ENCODE results near the gene NLRP6.
A peak's percentile ranks its signal among the peaks of the same experiment; 100 is the strongest.
"Not testable (repeated sequence)": the region's sequence is repeated elsewhere in the genome, so short reads cannot be mapped to it uniquely, and the experiment has no call there.

The NLRP6 gene

GRCh38 chr11:285021-285893, 7.0 kb downstream of the NLRP6 start:
- Histone ChIP-seq H3K4me3 (ENCODE audit: low read length) (no peak overlapping the region), H3K36me3 (ENCODE audit: control insufficient read depth, insufficient read depth, low read length) (no peaks in the 10 kb centered on the region)

GRCh38 chr11:285894-286220, 7.7 kb downstream of the NLRP6 start:
- H4K5ac ChIP-seq (ENCODE audit: low read length) = no peak overlapping the region
- H3K27me3 ChIP-seq (ENCODE audit: insufficient read depth, low read length, poor library complexity) = no peaks in the 10 kb centered on the region
- no peak overlapping the region for H3K4me2 ChIP-seq (ENCODE audit: low read length)
- H2BK15ac ChIP-seq (replicated peaks; ENCODE audit: low read depth) = no peak overlapping the region
- H3K4me1 ChIP-seq (ENCODE audit: control insufficient read depth, low read depth, low read length) = peaks cover 8% of the 10 kb centered on the region
- H3K4me3 ChIP-seq (ENCODE audit: low read length) = no peak overlapping the region
- no peak overlapping the region for H2AK5ac ChIP-seq (ENCODE audit: low read length)
- H3K56ac ChIP-seq (ENCODE audit: low read length) = no peak overlapping the region
- H3K27ac ChIP-seq (ENCODE audit: low read depth, low read length) = no peak overlapping the region
- no peaks in the 10 kb centered on the region for H3K79me2 ChIP-seq (ENCODE audit: control insufficient read depth, insufficient read depth, low read length)
- H2BK120ac ChIP-seq (ENCODE audit: low read depth, low read length) = no peak overlapping the region
- no peak overlapping the region for H3K23ac ChIP-seq (ENCODE audit: low read length)
- H3K18ac ChIP-seq (ENCODE audit: low read length) = no peak overlapping the region
- H4K8ac ChIP-seq (ENCODE audit: low read depth, low read length) = no peak overlapping the region
- no peak for DNase-seq
- WGBS (ENCODE audit: extremely low coverage, insufficient coverage, low lambda C conversion rate) = no CpG with 5 or more reads among the region's 8 CpGs
- no peak overlapping the region for H3K9ac ChIP-seq (ENCODE audit: low read length)
- H3K4ac ChIP-seq (ENCODE audit: low read depth, low read length) = no peak overlapping the region
- no peaks in the 10 kb centered on the region for H3K36me3 ChIP-seq (ENCODE audit: control insufficient read depth, insufficient read depth, low read length)
- no peak overlapping the region for H2BK5ac ChIP-seq (ENCODE audit: low read length)
- peaks cover 1% of the 10 kb centered on the region for H3K79me1 ChIP-seq (ENCODE audit: low read length)

More at GRCh38 chr11:285021-285893, 7.0 kb downstream of the NLRP6 start:
- H3K4ac ChIP-seq (ENCODE audit: low read depth, low read length) = no peak overlapping the region
- no peak overlapping the region for H4K8ac ChIP-seq (ENCODE audit: low read depth, low read length)
- no peak overlapping the region for H3K23ac ChIP-seq (ENCODE audit: low read length)
- H3K56ac ChIP-seq (ENCODE audit: low read length) = no peak overlapping the region
- no peak overlapping the region for H3K4me2 ChIP-seq (ENCODE audit: low read length)
- no peak overlapping the region for H2AK5ac ChIP-seq (ENCODE audit: low read length)
- peaks cover 4% of the 10 kb centered on the region for H3K4me1 ChIP-seq (ENCODE audit: control insufficient read depth, low read depth, low read length)
- H3K9ac ChIP-seq (ENCODE audit: low read length) = no peak overlapping the region
- no peak overlapping the region for H2BK120ac ChIP-seq (ENCODE audit: low read depth, low read length)
- H3K27ac ChIP-seq (ENCODE audit: low read depth, low read length) = no peak overlapping the region
- no peaks in the 10 kb centered on the region for H3K79me1 ChIP-seq (ENCODE audit: low read length)
- no peaks in the 10 kb centered on the region for H3K27me3 ChIP-seq (ENCODE audit: insufficient read depth, low read length, poor library complexity)
- H2BK5ac ChIP-seq (ENCODE audit: low read length) = no peak overlapping the region
- DNase-seq = no peak
- no CpG with 5 or more reads among the region's 29 CpGs for WGBS (ENCODE audit: extremely low coverage, insufficient coverage, low lambda C conversion rate)
- H4K5ac ChIP-seq (ENCODE audit: low read length) = no peak overlapping the region
- H2BK15ac ChIP-seq (replicated peaks; ENCODE audit: low read depth) = no peak overlapping the region
- no peak overlapping the region for H3K18ac ChIP-seq (ENCODE audit: low read length)
- no peaks in the 10 kb centered on the region for H3K79me2 ChIP-seq (ENCODE audit: control insufficient read depth, insufficient read depth, low read length)

- H3K4me1 ChIP-seq (ENCODE audit: control insufficient read depth, low read depth, low read length) = peaks cover 12% of the 10 kb centered on the region
- not testable (repeated sequence) for H4K5ac ChIP-seq (ENCODE audit: low read length); H3K79me2 ChIP-seq (ENCODE audit: control insufficient read depth, insufficient read depth, low read length); H3K27ac ChIP-seq (ENCODE audit: low read depth, low read length); H4K8ac ChIP-seq (ENCODE audit: low read depth, low read length); H2BK120ac ChIP-seq (ENCODE audit: low read depth, low read length); H3K9ac ChIP-seq (ENCODE audit: low read length); H3K23ac ChIP-seq (ENCODE audit: low read length); H3K4me3 ChIP-seq (ENCODE audit: low read length); H3K4me2 ChIP-seq (ENCODE audit: low read length); H3K18ac ChIP-seq (ENCODE audit: low read length); DNase-seq; H3K79me1 ChIP-seq (ENCODE audit: low read length); H2BK5ac ChIP-seq (ENCODE audit: low read length); H3K27me3 ChIP-seq (ENCODE audit: insufficient read depth, low read length, poor library complexity); H3K4ac ChIP-seq (ENCODE audit: low read depth, low read length); H2AK5ac ChIP-seq (ENCODE audit: low read length); H3K36me3 ChIP-seq (ENCODE audit: control insufficient read depth, insufficient read depth, low read length); H2BK15ac ChIP-seq (replicated peaks; ENCODE audit: low read depth)
- no CpG with 5 or more reads among the region's 27 CpGs for WGBS (ENCODE audit: extremely low coverage, insufficient coverage, low lambda C conversion rate)
- peak overlapping the region; percentile 88 for H3K56ac ChIP-seq (ENCODE audit: low read length)
These were observed 9.0 kb downstream of the NLRP6 start for GRCh38 chr11:286977-287820.

GRCh38 chr11:287821-288477, 9.7 kb downstream of the NLRP6 start:
- Histone ChIP-seq H2BK15ac (replicated peaks; ENCODE audit: low read depth) (no peak overlapping the region), H3K27me3 (ENCODE audit: insufficient read depth, low read length, poor library complexity) (no peaks in the 10 kb centered on the region), H3K4me3 (ENCODE audit: low read length) (peak overlapping the region; percentile 36), H3K18ac (ENCODE audit: low read length) (peak overlapping the region; percentile 52), H3K27ac (ENCODE audit: low read depth, low read length) (no peak overlapping the region), H3K36me3 (ENCODE audit: control insufficient read depth, insufficient read depth, low read length) (no peaks in the 10 kb centered on the region), H2AK5ac (ENCODE audit: low read length) (no peak overlapping the region), H3K4ac (ENCODE audit: low read depth, low read length) (no peak overlapping the region), H3K4me2 (ENCODE audit: low read length) (peak overlapping the region; percentile 71), H3K9ac (ENCODE audit: low read length) (peak overlapping the region; percentile 75), H4K8ac (ENCODE audit: low read depth, low read length) (no peak overlapping the region), H3K23ac (ENCODE audit: low read length) (no peak overlapping the region), H3K56ac (ENCODE audit: low read length) (peak overlapping the region; percentile 88), H3K79me1 (ENCODE audit: low read length) (peaks cover 1% of the 10 kb centered on the region), H3K79me2 (ENCODE audit: control insufficient read depth, insufficient read depth, low read length) (no peaks in the 10 kb centered on the region), H2BK5ac (ENCODE audit: low read length) (no peak overlapping the region), H4K5ac (ENCODE audit: low read length) (no peak overlapping the region), H3K4me1 (ENCODE audit: control insufficient read depth, low read depth, low read length) (peaks cover 12% of the 10 kb centered on the region), H2BK120ac (ENCODE audit: low read depth, low read length) (no peak overlapping the region)
- no CpG with 5 or more reads among the region's 41 CpGs for WGBS (ENCODE audit: extremely low coverage, insufficient coverage, low lambda C conversion rate)
- DNase-seq = no peak

- Histone ChIP-seq H3K4ac (ENCODE audit: low read depth, low read length) (peak within 1 kb of the TSS; percentile 66), H3K79me1 (ENCODE audit: low read length) (peaks cover 1% of the 10 kb centered on the region), H2BK5ac (ENCODE audit: low read length) (no peak within 1 kb of the TSS), H3K27ac (ENCODE audit: low read depth, low read length) (no peak within 1 kb of the TSS), H3K9ac (ENCODE audit: low read length) (peak within 1 kb of the TSS; percentile 75), H3K4me1 (ENCODE audit: control insufficient read depth, low read depth, low read length) (peaks cover 12% of the 10 kb centered on the region), H2BK120ac (ENCODE audit: low read depth, low read length) (peak within 1 kb of the TSS; percentile 39), H3K27me3 (ENCODE audit: insufficient read depth, low read length, poor library complexity) (no peaks in the 10 kb centered on the region), H4K8ac (ENCODE audit: low read depth, low read length) (no peak within 1 kb of the TSS), H4K5ac (ENCODE audit: low read length) (no peak within 1 kb of the TSS), H3K18ac (ENCODE audit: low read length) (peak within 1 kb of the TSS; percentile 56), H2BK15ac (replicated peaks; ENCODE audit: low read depth) (no peak within 1 kb of the TSS), H3K79me2 (ENCODE audit: control insufficient read depth, insufficient read depth, low read length) (no peaks in the 10 kb centered on the region), H3K4me3 (ENCODE audit: low read length) (peak within 1 kb of the TSS; percentile 36), H2AK5ac (ENCODE audit: low read length) (no peak within 1 kb of the TSS), H3K56ac (ENCODE audit: low read length) (peak within 1 kb of the TSS; percentile 88), H3K36me3 (ENCODE audit: control insufficient read depth, insufficient read depth, low read length) (peaks cover 5% of the 10 kb centered on the region), H3K4me2 (ENCODE audit: low read length) (peak within 1 kb of the TSS; percentile 71), H3K23ac (ENCODE audit: low read length) (peak within 1 kb of the TSS; percentile 90)
- no CpG with 5 or more reads among the region's 112 CpGs for WGBS (ENCODE audit: extremely low coverage, insufficient coverage, low lambda C conversion rate)
- DNase-seq = no peak
These were observed 10.5 kb downstream of the NLRP6 start, which contains the start of gene PGGHG for GRCh38 chr11:288478-289397. PGGHG (plus strand) TSS chr11:289126; CDS start chr11:289817, 691 bp downstream.

Data from mesendoderm (in vitro differentiated cells).